Vagina (tissue), 2 donors: Measurements from ENCODE around the gene POLR1B. TPM values are rescaled to one million over a fixed set of nuclear protein-coding genes. Genes with fewer than 3 reads are reported as not detected.
A peak's percentile ranks its signal among the peaks of the same experiment; 100 is the strongest.

ENCODE experiments used
- DNase-seq, 2 donors: peaks; one replicate each; pipeline ENCODE4 v3.0.0-alpha.2; 2017; ENCODE audit errors: extremely low spot score in 2 of 2
- H3K27ac ChIP-seq: fragments of 200-600 bp; sonication (generic); one replicate; pipeline ENCODE4 v1.5.1; 2019
- H3K27me3 ChIP-seq: fragments of 200-600 bp; sonication (generic); one replicate; pipeline ENCODE4 v1.5.1; 2019
- H3K36me3 ChIP-seq, 2 donors: fragments of 200-600 bp; sonication (generic); one replicate each; pipeline ENCODE4 v1.5.1; 2017 to 2019
- H3K4me1 ChIP-seq: fragments of 200-600 bp; sonication (generic); one replicate; pipeline ENCODE4 v1.5.1; 2019
- H3K4me3 ChIP-seq, 2 donors: fragments of 200-600 bp; sonication (generic); 1 replicate in 1 of 2; 2 replicates in 1 of 2; pipeline ENCODE4 v1.5.1; 2016 to 2019
- H3K9me3 ChIP-seq: fragments of 200-600 bp; sonication (generic); one replicate; pipeline ENCODE4 v1.5.1; 2019
- POLR2A ChIP-seq, 2 donors: fragments of 450-650 bp; IDR thresholded peaks; one replicate each; pipeline ENCODE4 v1.6.1; 2017; ENCODE audit warnings: antibody characterized with exemption in 2 of 2, mild to moderate bottlenecking in 2 of 2, moderate library complexity in 2 of 2
- POLR2AphosphoS5 ChIP-seq, 2 donors: sonication (generic); formaldehyde crosslinking; IDR thresholded peaks; one replicate each; pipeline ENCODE4 v1.9.0; 2017; ENCODE audit warnings: antibody characterized with exemption in 2 of 2, mild to moderate bottlenecking in 2 of 2, low read depth in 1 of 2; ENCODE audit not compliant: insufficient read depth in 1 of 2
- intact Hi-C: fragments of 100-400 bp; cut with DNase I; formaldehyde crosslinking; loops from one replicate; pipeline ENCODE4 v1.15.1; 2023
- total RNA-seq: library from RNA; depleted of rRNA; stranded (reverse); fragments of >200 nt; gene quantifications from one replicate; pipeline ENCODE4 v1.2.3, GENCODE V29; 2016
- TF ChIP-seq, protein P1 (sequence below), 3 experiments: fragments of 450-650 bp in 2 of 3; fragments of 200-600 bp in 1 of 3; sonication (generic) in 1 of 3; IDR thresholded peaks; one replicate each; pipeline ENCODE4 v1.5.1; 2017 to 2019; ENCODE audit warnings: antibody characterized with exemption in 3 of 3, mild to moderate bottlenecking in 2 of 3, moderate library complexity in 2 of 3

POLR1B gene
- total RNA-seq, 1 donor from 2014 or later, result 13.3 TPM

DNA sequence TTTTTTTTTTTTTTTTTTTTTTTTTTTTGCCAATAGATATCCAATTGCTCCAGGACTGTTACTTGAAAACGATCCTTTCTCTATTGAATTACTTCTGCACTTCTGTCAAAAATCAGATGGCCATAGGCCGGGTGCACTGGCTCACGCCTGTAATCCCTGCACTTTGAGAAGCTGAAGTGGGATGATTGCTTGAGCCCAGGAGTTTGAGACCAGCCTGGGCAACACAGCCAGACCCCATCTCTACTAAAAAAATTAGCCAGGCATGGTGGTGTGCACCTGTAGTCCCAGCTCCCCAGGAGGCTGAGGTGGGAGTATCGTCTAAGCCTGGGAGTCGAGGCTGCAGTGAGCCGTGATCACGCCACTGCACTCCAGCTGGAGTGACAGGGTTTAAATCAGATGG, 37.8 kb downstream of the POLR1B start:
- Histone ChIP-seq H3K27ac (no peak overlapping the region), H3K4me1 (peaks cover 19% of the 10 kb centered on the region), H3K9me3 (no peaks in the 10 kb centered on the region), H3K27me3 (no peaks in the 10 kb centered on the region), H3K4me3 (no peak overlapping the region), H3K36me3 (peaks cover 0 to 17% of the 10 kb centered on the region in 2 donors)
- DNase-seq, result no peak
- TF ChIP-seq, protein P1, sequence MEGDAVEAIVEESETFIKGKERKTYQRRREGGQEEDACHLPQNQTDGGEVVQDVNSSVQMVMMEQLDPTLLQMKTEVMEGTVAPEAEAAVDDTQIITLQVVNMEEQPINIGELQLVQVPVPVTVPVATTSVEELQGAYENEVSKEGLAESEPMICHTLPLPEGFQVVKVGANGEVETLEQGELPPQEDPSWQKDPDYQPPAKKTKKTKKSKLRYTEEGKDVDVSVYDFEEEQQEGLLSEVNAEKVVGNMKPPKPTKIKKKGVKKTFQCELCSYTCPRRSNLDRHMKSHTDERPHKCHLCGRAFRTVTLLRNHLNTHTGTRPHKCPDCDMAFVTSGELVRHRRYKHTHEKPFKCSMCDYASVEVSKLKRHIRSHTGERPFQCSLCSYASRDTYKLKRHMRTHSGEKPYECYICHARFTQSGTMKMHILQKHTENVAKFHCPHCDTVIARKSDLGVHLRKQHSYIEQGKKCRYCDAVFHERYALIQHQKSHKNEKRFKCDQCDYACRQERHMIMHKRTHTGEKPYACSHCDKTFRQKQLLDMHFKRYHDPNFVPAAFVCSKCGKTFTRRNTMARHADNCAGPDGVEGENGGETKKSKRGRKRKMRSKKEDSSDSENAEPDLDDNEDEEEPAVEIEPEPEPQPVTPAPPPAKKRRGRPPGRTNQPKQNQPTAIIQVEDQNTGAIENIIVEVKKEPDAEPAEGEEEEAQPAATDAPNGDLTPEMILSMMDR (IDR thresholded peaks at IDR 0.05), result no peak
- TF ChIP-seq POLR2A (IDR thresholded peaks at IDR 0.05), result no peak
- TF ChIP-seq POLR2AphosphoS5 (IDR thresholded peaks at IDR 0.05; ENCODE audit: insufficient read depth in 1 of 2, low read depth in 1 of 2), result no peak
- intact Hi-C loops, result loop anchor here (10.0 kb wide), 1 partner anchor 95 kb away; the partner anchor contains the start of gene TTL

DNA sequence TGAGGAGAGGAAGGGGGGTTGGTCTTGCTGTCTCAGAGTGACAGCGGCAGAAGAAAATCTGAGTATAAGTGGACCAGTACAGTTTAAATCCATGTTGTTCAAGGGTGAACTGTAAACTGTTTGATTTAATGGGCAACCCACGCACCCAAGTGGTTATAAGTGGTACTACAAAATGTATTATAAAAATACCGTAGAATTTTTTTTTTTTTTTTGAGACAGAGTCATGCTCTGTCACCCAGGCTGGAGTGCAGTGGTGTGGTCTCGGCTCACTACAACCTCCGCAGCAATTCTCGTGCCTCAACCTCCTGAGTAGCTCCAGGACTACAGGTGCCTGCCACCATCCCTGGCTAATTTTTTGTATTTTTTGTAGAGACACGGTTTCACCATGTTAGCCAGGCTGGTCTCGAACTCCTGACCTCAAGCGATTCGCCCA, 40.1 kb downstream of the POLR1B start:
- H3K9me3 ChIP-seq, result no peaks in the 10 kb centered on the region
- TF ChIP-seq POLR2A (IDR thresholded peaks at IDR 0.05) (no peak), POLR2AphosphoS5 (IDR thresholded peaks at IDR 0.05; ENCODE audit: insufficient read depth in 1 of 2, low read depth in 1 of 2) (peak in 1 of 2 donors; percentile 18)
- TF ChIP-seq, protein P1 (IDR thresholded peaks at IDR 0.05), result peak; percentile 38 to 48 (median 47)
- H3K4me1 ChIP-seq, result peaks cover 29% of the 10 kb centered on the region
- no peaks in the 10 kb centered on the region for H3K36me3 ChIP-seq
- intact Hi-C loops, result loop anchor here (10.0 kb wide), 1 partner anchor 98 kb away; the partner anchor contains the start of gene TTL
- H3K4me3 ChIP-seq, result no peak overlapping the region
- H3K27ac ChIP-seq, result no peak overlapping the region
- no peaks in the 10 kb centered on the region for H3K27me3 ChIP-seq
- DNase-seq, result no peak

DNA sequence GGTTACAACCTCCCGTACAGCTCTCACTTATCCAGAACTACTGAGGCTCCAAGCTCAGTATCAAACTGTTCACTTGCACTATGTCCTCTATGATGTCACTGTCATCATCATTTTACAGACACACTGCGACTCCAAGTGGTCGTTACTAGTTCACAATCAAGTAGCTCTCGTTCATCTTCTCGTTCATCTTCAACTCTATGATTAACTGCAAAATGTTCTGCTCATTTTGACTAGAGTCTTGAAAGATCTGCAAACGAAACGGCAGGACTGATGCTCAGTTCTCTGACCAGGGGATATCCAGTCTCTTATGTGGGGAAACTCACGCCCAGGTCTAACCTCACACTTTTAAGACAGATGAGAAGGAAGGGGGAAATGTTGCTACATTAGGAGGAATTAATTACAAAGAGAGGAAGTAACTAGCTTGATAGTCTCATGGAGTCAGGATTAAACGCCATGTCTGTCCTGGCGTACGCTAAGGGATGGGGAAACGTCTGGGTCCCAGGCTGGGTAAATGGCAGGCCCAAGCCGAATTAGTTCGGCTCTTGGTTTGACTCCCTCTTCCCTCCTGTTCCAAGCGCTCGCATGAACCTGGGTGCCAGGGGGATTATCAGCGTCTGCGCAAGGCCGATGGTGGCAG, 41.4 kb downstream of the POLR1B start:
- DNase-seq, result no peak
- H3K4me1 ChIP-seq, result peaks cover 29% of the 10 kb centered on the region

DNA sequence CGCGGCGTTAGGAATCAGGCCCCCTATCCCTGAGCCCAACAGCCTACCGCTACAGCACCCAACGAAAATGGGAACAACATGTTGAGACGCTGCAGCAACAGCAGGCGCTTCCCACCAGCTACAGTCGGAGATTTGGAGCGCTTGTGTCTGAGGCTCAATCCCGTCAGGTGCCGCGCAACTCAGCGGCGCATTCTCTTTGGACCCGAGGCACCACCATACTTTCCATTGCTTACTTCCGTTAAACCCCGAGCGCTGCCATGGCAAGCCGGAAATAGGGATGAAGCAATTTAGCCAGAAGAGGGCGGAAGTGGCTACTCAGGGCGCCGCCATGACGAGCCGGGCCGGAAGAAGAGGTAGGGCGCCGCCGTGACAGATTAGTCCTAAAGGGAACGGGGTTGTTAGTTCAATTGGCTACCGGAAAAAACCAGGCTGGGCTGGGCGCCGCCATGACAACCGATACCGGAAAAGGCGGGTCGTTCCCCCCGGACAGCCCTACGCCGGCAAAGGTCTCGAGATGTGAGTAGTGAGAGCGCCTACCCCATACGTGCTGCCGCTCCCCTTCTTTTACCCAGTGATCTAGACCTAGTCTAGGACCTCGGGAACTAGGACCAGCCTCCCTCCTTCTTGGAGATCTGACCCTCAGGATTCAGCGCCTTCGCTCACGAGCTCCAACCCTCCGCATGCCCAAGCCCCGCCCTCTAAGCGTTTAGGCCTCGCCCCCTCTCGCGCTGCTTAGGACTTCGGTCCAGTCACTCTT, 42.0 kb downstream of the POLR1B start, which contains the start of gene CHCHD5:
CHCHD5 (plus strand) TSS at position 476 of the 757 bp plus-strand sequence; CDS start at position 515, 39 bp downstream.
- Histone ChIP-seq H3K4me1 (peaks cover 29% of the 10 kb centered on the region), H3K36me3 (no peaks in the 10 kb centered on the region), H3K27ac (peak within 1 kb of the TSS; percentile 83), H3K27me3 (no peaks in the 10 kb centered on the region), H3K9me3 (no peaks in the 10 kb centered on the region), H3K4me3 (peak within 1 kb of the TSS; percentile 60 to 64)
- TF ChIP-seq, protein P1 (IDR thresholded peaks at IDR 0.05), result peak in 1 of 3 experiments; percentile 11
- TF ChIP-seq POLR2AphosphoS5 (IDR thresholded peaks at IDR 0.05; ENCODE audit: insufficient read depth in 1 of 2, low read depth in 1 of 2) (peak; percentile 90 to 93), POLR2A (IDR thresholded peaks at IDR 0.05) (peak in 1 of 2 donors; percentile 4)
- intact Hi-C loops, result loop anchor here (10.0 kb wide), 1 partner anchor 100 kb away; the partner anchor contains the start of gene TTL
- DNase-seq, result peak; percentile 97 to 98

More for the DNA sequence above, 41.4 kb downstream of the POLR1B start:
- Histone ChIP-seq H3K27me3 (no peaks in the 10 kb centered on the region), H3K9me3 (no peaks in the 10 kb centered on the region), H3K27ac (peak overlapping the region; percentile 83), H3K36me3 (no peaks in the 10 kb centered on the region), H3K4me3 (peak overlapping the region; percentile 60 to 64)
- intact Hi-C loops, result loop anchor here (10.0 kb wide), 1 partner anchor 99 kb away; the partner anchor contains the start of gene TTL
- TF ChIP-seq POLR2A (IDR thresholded peaks at IDR 0.05) (no peak), POLR2AphosphoS5 (IDR thresholded peaks at IDR 0.05; ENCODE audit: insufficient read depth in 1 of 2, low read depth in 1 of 2) (no peak)
- TF ChIP-seq, protein P1 (IDR thresholded peaks at IDR 0.05), result no peak
